Activated CD4-positive, alpha-beta T cell treated with anti-CD3 and anti-CD28 coated beads, Interleukin-2, amount 50 U/mL, for 48 hours (primary cell): ENCODE data around the gene OOSP4B.
"Not testable (repeated sequence)": the region's sequence is repeated elsewhere in the genome, so short reads cannot be mapped to it uniquely, and the experiment has no call there.

Experiments
- DNase-seq, 2 experiments: peaks; one replicate each; pipeline ENCODE4 v3.0.0-alpha.2; 2020

Gene OOSP4B

GRCh38 chr11:60064111-60064510 lies 47.1 kb downstream of the OOSP4B start:
- DNase-seq: no peak

- no peak for DNase-seq
Observed at GRCh38 chr11:60065801-60066200, 48.8 kb downstream of the OOSP4B start.

- DNase-seq: no peak
Observed at GRCh38 chr11:60069450-60069849, 52.5 kb downstream of the OOSP4B start.

GRCh38 chr11:60071644-60072043 lies 54.7 kb downstream of the OOSP4B start:
- not testable (repeated sequence) for DNase-seq

- no peak for DNase-seq
Observed at GRCh38 chr11:60077216-60077817, 60.3 kb downstream of the OOSP4B start.

- DNase-seq: no peak
Observed at GRCh38 chr11:60077981-60078380, 61.0 kb downstream of the OOSP4B start.

GRCh38 chr11:60078745-60079144 lies 61.8 kb downstream of the OOSP4B start:
- no peak for DNase-seq

- DNase-seq: no peak
Observed at GRCh38 chr11:60080535-60080934, 63.6 kb downstream of the OOSP4B start.
